Measurements from ENCODE around the gene PTPRH.
"Not testable (repeated sequence)": the region's sequence is repeated elsewhere in the genome, so short reads cannot be mapped to it uniquely, and the experiment has no call there.

The PTPRH gene

GRCh38 chr19:55179606-55180484 is 29.5 kb downstream of the PTPRH start, which contains the start of gene SYT5:
Gene SYT5 (minus strand): TSS chr19:55180289. CDS start chr19:55179041, 1,248 bp downstream.
- peak; percentile 18 for DNase-seq

- DNase-seq = peak; percentile 78
These were observed 30.3 kb downstream of the PTPRH start for GRCh38 chr19:55178781-55179599.

GRCh38 chr19:55176076-55176475 is 33.2 kb downstream of the PTPRH start:
- no peak for DNase-seq

- DNase-seq = no peak
These were observed 34.0 kb downstream of the PTPRH start for GRCh38 chr19:55175117-55175867.

- DNase-seq = no peak
These were observed 34.7 kb downstream of the PTPRH start for GRCh38 chr19:55174425-55175116.

- peak; percentile 81 for DNase-seq
These were observed 35.4 kb downstream of the PTPRH start for GRCh38 chr19:55173714-55174409.

- no peak for DNase-seq
These were observed 36.1 kb downstream of the PTPRH start for GRCh38 chr19:55173186-55173713.

GRCh38 chr19:55172741-55173140 is 36.6 kb downstream of the PTPRH start:
- peak; percentile 81 for DNase-seq

GRCh38 chr19:55172318-55172717 is 37.0 kb downstream of the PTPRH start:
- not testable (repeated sequence) for DNase-seq

- no peak for DNase-seq
These were observed 37.9 kb downstream of the PTPRH start for GRCh38 chr19:55171440-55171839.

GRCh38 chr19:55169136-55169535 is 40.2 kb downstream of the PTPRH start:
- DNase-seq = no peak

- peak; percentile 97 for DNase-seq
These were observed 42.6 kb downstream of the PTPRH start, which contains the start of gene DNAAF3 for GRCh38 chr19:55166530-55167268. Gene DNAAF3 (minus strand): TSS chr19:55166613. CDS start chr19:55166413, 200 bp downstream.

- peak; percentile 71 for DNase-seq
These were observed 43.3 kb downstream of the PTPRH start for GRCh38 chr19:55165952-55166529.

GRCh38 chr19:55161571-55162322 is 47.6 kb downstream of the PTPRH start:
- DNase-seq = no peak

GRCh38 chr19:55160986-55161365 is 48.3 kb downstream of the PTPRH start:
- no peak for DNase-seq

GRCh38 chr19:55160128-55160985 is 48.9 kb downstream of the PTPRH start:
- DNase-seq = peak; percentile 81

- peak; percentile 50 for DNase-seq
These were observed 50.2 kb downstream of the PTPRH start for GRCh38 chr19:55158848-55159749.
